A549 (cell line): ENCODE measurements around the gene STIP1. TPM values are rescaled to one million over a fixed set of nuclear protein-coding genes. Genes with fewer than 3 reads are reported as not detected.
A peak's percentile ranks its signal among the peaks of the same experiment; 100 is the strongest.

ENCODE experiments used
- ATAC-seq, 2 experiments: fragments of 200-7000 bp in 1 of 2; fragments of >200 bp in 1 of 2; cut with Nextera tagmentation in 1 of 2; cut with Tn5 transposase in 1 of 2; 3 replicates each; pipeline versions ENCODE4 v1.8.0 to v1.9.1; 2018 to 2020; ENCODE audit warnings: mild to moderate bottlenecking in 1 of 2, moderate library complexity in 1 of 2
- CTCF ChIA-PET: fragments of 300-600 bp; sonication (Branson Sonifier 250); formaldehyde crosslinking; extraction: SDS; loops from one replicate; lab custom pipeline; 2021; ENCODE audit warnings: antibody characterized with exemption, inconsistent platforms; lab: Yijun Ruan, JAX
- POLR2A ChIA-PET: fragments of 350-600 bp; formaldehyde crosslinking; extraction: SDS; loops from one replicate; lab custom pipeline; 2021; ENCODE audit warnings: antibody characterized with exemption, inconsistent platforms; lab: Yijun Ruan, JAX
- DNase-seq, 2 experiments: peaks; one replicate each; pipeline versions ENCODE4 v3.0.0 to v3.0.0-alpha.2; 2011 to 2016; ENCODE audit warnings: low read depth in 1 of 2, low spot score in 1 of 2
- FAIRE-seq: peaks from 2 replicates; lab custom pipeline; 2011; peaks lifted over from hg19 to GRCh38; lab: Jason Lieb, UNC
- H3K27ac ChIP-seq, 2 experiments: fragments of >200 bp; sonication (Bioruptor Twin); formaldehyde crosslinking; 3 replicates each; pipeline ENCODE4 v1.5.1; 2016 to 2017
- H3K4me1 ChIP-seq: fragments of >200 bp; sonication (Bioruptor Twin); formaldehyde crosslinking; 3 replicates; pipeline ENCODE4 v1.6.1; 2016
- H3K4me2 ChIP-seq: fragments of >200 bp; sonication (Bioruptor Twin); formaldehyde crosslinking; 3 replicates; pipeline ENCODE4 v1.6.1; 2016
- H3K4me3 ChIP-seq: fragments of >200 bp; sonication (Bioruptor Twin); formaldehyde crosslinking; 3 replicates; pipeline ENCODE4 v1.5.1; 2016
- H3K9me3 ChIP-seq: fragments of >200 bp; sonication (Bioruptor Twin); formaldehyde crosslinking; 3 replicates; pipeline ENCODE4 v1.6.1; 2016
- CBX2 ChIP-seq: fragments of 200-600 bp; sonication (generic); IDR thresholded peaks from 2 replicates; pipeline ENCODE4 v1.6.1; 2016; ENCODE audit warnings: low read depth, mild to moderate bottlenecking, borderline replicate concordance
- CEBPB ChIP-seq, 2 experiments: fragments of >200 bp in 1 of 2; sonication (Bioruptor Twin) in 1 of 2; formaldehyde crosslinking in 1 of 2; IDR thresholded peaks; 2 replicates each; pipeline ENCODE4 v1.6.1; 2012 to 2016
- EHF ChIP-seq: fragments of 250-450 bp; sonication (Bioruptor Pico); IDR thresholded peaks from 2 replicates; pipeline ENCODE4 v1.5.0; 2020; ENCODE audit warnings: mild to moderate bottlenecking
- EHMT2 ChIP-seq: fragments of 200-600 bp; sonication (generic); IDR thresholded peaks from 2 replicates; pipeline ENCODE4 v1.6.1; 2016; ENCODE audit warnings: antibody characterized with exemption, low read depth, mild to moderate bottlenecking, moderate library complexity
- FOSL2 ChIP-seq, 2 experiments: fragments of 450-650 bp in 1 of 2; fragments of >200 bp in 1 of 2; sonication (Bioruptor Twin) in 1 of 2; formaldehyde crosslinking; IDR thresholded peaks; 2 replicates each; pipeline versions ENCODE4 v1.5.0 to v1.6.1; 2016 to 2020; ENCODE audit warnings: mild to moderate bottlenecking in 1 of 2, moderate library complexity in 1 of 2
- GATA3 ChIP-seq: IDR thresholded peaks from 2 replicates; pipeline ENCODE4 v1.6.1; 2012; ENCODE audit warnings: borderline replicate concordance
- HOXB13 ChIP-seq: fragments of 250-450 bp; sonication (Bioruptor Pico); IDR thresholded peaks from 2 replicates; pipeline ENCODE4 v1.5.0; 2020; ENCODE audit warnings: low read depth, mild to moderate bottlenecking, moderate library complexity
- JUN ChIP-seq, 2 experiments: fragments of >200 bp; sonication (Bioruptor Twin); formaldehyde crosslinking; IDR thresholded peaks; 2 replicates in 1 of 2; 3 replicates in 1 of 2; pipeline ENCODE4 v1.6.1; 2016 to 2017
- KDM1A ChIP-seq: fragments of 200-600 bp; sonication (generic); IDR thresholded peaks from 2 replicates; pipeline ENCODE4 v1.6.1; 2016; ENCODE audit warnings: low read depth, mild to moderate bottlenecking
- MAZ ChIP-seq: fragments of 150-350 bp; IDR thresholded peaks from 2 replicates; pipeline ENCODE4 v1.6.1; 2014; ENCODE audit warnings: antibody characterized with exemption, low read depth, low read length, borderline replicate concordance
- NR3C1 ChIP-seq: fragments of >200 bp; sonication (Bioruptor Twin); formaldehyde crosslinking; IDR thresholded peaks from 3 replicates; pipeline ENCODE4 v1.6.1; 2017
- POLR2A ChIP-seq: IDR thresholded peaks from 2 replicates; pipeline ENCODE4 v1.6.1; 2012; ENCODE audit warnings: mild to moderate bottlenecking, low read length
- POLR2AphosphoS2 ChIP-seq: conservative IDR thresholded peaks from 2 replicates; pipeline ENCODE4 v1.6.1; 2012; ENCODE audit warnings: low read length, improper control_type of control experiment, inconsistent platforms
- RAD21 ChIP-seq, 2 experiments: fragments of >200 bp in 1 of 2; sonication (Bioruptor Twin) in 1 of 2; formaldehyde crosslinking in 1 of 2; IDR thresholded peaks in 1 of 2; conservative IDR thresholded peaks in 1 of 2; 2 replicates in 1 of 2; 3 replicates in 1 of 2; pipeline ENCODE4 v1.6.1; 2012 to 2018; ENCODE audit warnings: inconsistent platforms in 1 of 2
- RARB ChIP-seq: fragments of 250-450 bp; sonication (Bioruptor Pico); IDR thresholded peaks from 2 replicates; pipeline ENCODE4 v1.8.0; 2021; ENCODE audit warnings: mild to moderate bottlenecking, moderate library complexity
- SMC3 ChIP-seq: fragments of >200 bp; sonication (Bioruptor Twin); formaldehyde crosslinking; IDR thresholded peaks from 3 replicates; pipeline ENCODE4 v1.6.1; 2018; ENCODE audit warnings: inconsistent platforms
- ZC3H11A ChIP-seq: fragments of 450-650 bp; IDR thresholded peaks from 2 replicates; pipeline ENCODE4 v1.6.1; 2014; ENCODE audit warnings: antibody characterized with exemption, mild to moderate bottlenecking
- ZFP36 ChIP-seq: fragments of 450-650 bp; IDR thresholded peaks from 2 replicates; pipeline ENCODE4 v1.6.1; 2014; ENCODE audit warnings: borderline replicate concordance; ENCODE audit not compliant: partially characterized antibody
- WGBS: methylation state at CpG from one replicate; pipeline ENCODE4 v1.1.6; 2017; ENCODE audit errors: missing lambda C conversion rate; 5-methylcytosine and 5-hydroxymethylcytosine counted together
- polyA plus RNA-seq, 4 experiments: library from polyadenylated mRNA; depleted of rRNA in 3 of 4; stranded (reverse); fragments of >200 nt; fragmentation: RNase III in 1 of 4; extraction: RNeasy Plus Mini Kit Qiagen cat#74134 plus additional on column Dnase treatment in 1 of 4; gene quantifications; 2 replicates in 3 of 4; 3 replicates in 1 of 4; pipeline ENCODE4 v1.2.3, GENCODE V29; 2011 to 2017
- TF ChIP-seq, protein P1 (sequence below): fragments of 450-650 bp; IDR thresholded peaks from 2 replicates; pipeline ENCODE4 v1.6.1; 2014; ENCODE audit warnings: antibody characterized with exemption
- TF ChIP-seq, protein P2 (sequence below): IDR thresholded peaks from 2 replicates; pipeline ENCODE4 v1.6.1; 2012; ENCODE audit warnings: low read depth, borderline replicate concordance
- TF ChIP-seq, protein P3 (sequence below): IDR thresholded peaks from 2 replicates; pipeline ENCODE4 v1.6.1; 2012
- TF ChIP-seq, protein P4 (sequence below): fragments of >200 bp; sonication (Bioruptor Twin); formaldehyde crosslinking; IDR thresholded peaks from 3 replicates; pipeline ENCODE4 v1.5.1; 2016

Gene STIP1
- polyA plus RNA-seq, 2 of the 4 experiments (the other 2 are of a cell fraction): 288 to 297 TPM

DNA sequence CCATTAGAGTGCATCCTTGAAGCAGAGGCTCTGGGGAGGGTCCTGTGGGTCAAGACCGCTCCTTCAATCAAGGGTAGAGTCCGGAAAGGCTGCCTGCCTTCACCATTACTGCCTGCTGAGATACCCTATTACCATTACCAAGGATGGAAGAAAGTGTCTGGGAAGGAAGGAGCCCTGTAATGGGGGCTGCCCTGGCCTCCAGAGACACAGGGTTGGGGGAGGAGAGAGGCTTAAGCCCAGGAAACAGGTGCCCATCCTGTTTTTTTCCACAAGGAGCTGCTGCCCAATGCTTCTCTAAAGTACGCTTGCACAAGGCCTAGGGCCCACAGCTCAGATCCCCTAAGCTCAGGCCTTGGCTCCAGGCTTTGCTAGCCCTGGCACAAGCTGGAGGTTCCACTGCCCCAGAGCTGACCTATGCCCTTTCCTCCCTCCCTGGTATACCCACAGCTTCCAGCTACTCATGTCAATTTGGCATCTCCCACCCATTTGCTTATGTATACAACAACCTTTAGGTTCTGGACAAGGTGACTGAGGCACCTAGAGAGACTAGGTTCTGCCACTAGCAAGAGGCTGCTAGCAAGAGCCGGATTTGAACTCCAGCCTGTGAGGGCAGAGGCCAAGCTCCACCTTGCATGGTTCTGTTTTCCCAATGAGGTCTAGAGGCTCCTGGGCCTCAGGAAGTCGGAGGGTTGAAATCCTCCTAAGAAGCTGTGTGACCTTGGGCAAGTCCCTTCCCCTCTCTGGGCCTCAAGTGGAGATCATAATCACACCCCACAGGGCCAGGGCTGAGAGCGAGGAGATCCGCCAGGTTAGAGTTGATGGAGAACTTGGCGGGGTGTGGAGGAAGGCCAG, 63.8 kb downstream of the STIP1 start:
- ATAC-seq (no peak), FAIRE-seq (no peak), DNase-seq (no peak)
- H3K27ac ChIP-seq: peak overlapping the region in 1 of 2 experiments; percentile 94; a peak in 1 of 6 replicates
- CTCF ChIA-PET: interaction anchor here (1.0 to 12.2 kb wide), 19 partner anchors 7 to 105 kb away, joined by 3 to 220 read pairs (median 10); partner anchors contain the start of genes BAD, CATSPERZ, ESRRA and FERMT3
- no peak overlapping the region for H3K4me2 ChIP-seq
- WGBS: 77% methylated on average over 7 of the region's 8 CpGs
- H3K9me3 ChIP-seq: no peaks in the 10 kb centered on the region
- TF ChIP-seq KDM1A (peak; percentile 81; the same call in 1 of the 2 replicates), ZFP36 (peak; percentile 87)
- TF ChIP-seq, protein P1, sequence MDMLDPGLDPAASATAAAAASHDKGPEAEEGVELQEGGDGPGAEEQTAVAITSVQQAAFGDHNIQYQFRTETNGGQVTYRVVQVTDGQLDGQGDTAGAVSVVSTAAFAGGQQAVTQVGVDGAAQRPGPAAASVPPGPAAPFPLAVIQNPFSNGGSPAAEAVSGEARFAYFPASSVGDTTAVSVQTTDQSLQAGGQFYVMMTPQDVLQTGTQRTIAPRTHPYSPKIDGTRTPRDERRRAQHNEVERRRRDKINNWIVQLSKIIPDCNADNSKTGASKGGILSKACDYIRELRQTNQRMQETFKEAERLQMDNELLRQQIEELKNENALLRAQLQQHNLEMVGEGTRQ: no peak
- H3K4me1 ChIP-seq: peaks cover 32% of the 10 kb centered on the region
- POLR2A ChIA-PET: interaction anchor here (0.8 to 1.6 kb wide), 4 partner anchors 9 to 64 kb away, joined by 3 to 5 read pairs (median 4); partner anchors contain the start of genes FKBP2 and STIP1
- no peak overlapping the region for H3K4me3 ChIP-seq

DNA sequence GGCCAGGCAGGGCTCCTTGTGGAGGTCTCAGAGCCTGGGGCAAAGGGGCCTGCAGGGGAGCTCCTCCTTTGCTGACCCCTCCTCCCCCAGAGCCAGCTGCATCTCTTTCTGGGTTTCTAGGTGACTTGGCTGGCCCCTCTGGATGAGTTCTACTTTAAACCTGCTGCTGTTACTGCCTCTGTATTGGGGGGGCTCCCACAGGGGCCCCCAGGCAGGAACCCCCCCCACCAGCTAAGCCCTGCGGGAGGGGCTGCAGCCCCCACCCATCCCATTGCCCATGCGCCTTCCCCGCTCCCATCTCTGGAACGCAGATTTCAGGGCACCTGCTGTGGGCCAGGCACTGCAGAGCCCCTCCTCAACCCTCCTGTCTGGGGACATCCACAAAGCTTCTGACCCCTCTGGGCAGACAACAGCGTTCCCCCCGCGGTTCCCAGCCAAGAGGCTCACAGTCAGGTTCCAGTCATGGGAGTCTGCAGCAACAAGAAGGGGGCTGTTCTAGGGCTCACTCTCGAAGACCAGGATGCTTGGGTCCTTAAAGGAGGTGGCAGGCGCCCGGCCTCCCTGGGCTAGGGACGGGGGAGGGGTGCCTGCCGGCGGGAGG, 64.5 kb downstream of the STIP1 start:
- H3K27ac ChIP-seq: peak overlapping the region; percentile 92 to 94
- WGBS: 70% methylated on average over 2 of the region's 13 CpGs
- no peaks in the 10 kb centered on the region for H3K9me3 ChIP-seq
- peak; percentile 1 to 8; a peak in 3 of 6 replicates for ATAC-seq
- H3K4me2 ChIP-seq: peak overlapping the region; percentile 98
- ChIA-PET POLR2A (interaction anchor here (0.8 to 1.6 kb wide), 4 partner anchors 9 to 65 kb away, joined by 3 to 5 read pairs (median 4); partner anchors contain the start of genes FKBP2 and STIP1), CTCF (interaction anchor here (0.8 to 12.2 kb wide), 26 partner anchors 8 to 403 kb away, joined by 3 to 220 read pairs (median 7); partner anchors contain the start of genes BAD, CATSPERZ, ESRRA and FERMT3)
- H3K4me3 ChIP-seq: peak overlapping the region; percentile 84
- DNase-seq: no peak
- TF ChIP-seq JUN (IDR thresholded peaks at IDR 0.05) (no peak), HOXB13 (CRISPR knock-in tag) (no peak), FOSL2 (IDR thresholded peaks at IDR 0.05) (no peak), FOSL2 (CRISPR knock-in tag; IDR thresholded peaks at IDR 0.05) (no peak), RARB (CRISPR knock-in tag) (no peak), RAD21 (conservative IDR thresholded peaks at IDR 0.05 in 1 of 2, IDR thresholded peaks at IDR 0.05 in 1 of 2) (no peak), ZC3H11A (no peak)
- TF ChIP-seq, protein P2, sequence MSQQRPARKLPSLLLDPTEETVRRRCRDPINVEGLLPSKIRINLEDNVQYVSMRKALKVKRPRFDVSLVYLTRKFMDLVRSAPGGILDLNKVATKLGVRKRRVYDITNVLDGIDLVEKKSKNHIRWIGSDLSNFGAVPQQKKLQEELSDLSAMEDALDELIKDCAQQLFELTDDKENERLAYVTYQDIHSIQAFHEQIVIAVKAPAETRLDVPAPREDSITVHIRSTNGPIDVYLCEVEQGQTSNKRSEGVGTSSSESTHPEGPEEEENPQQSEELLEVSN: no peak
- TF ChIP-seq, protein P3, sequence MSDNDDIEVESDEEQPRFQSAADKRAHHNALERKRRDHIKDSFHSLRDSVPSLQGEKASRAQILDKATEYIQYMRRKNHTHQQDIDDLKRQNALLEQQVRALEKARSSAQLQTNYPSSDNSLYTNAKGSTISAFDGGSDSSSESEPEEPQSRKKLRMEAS: no peak
- FAIRE-seq: no peak
- peaks cover 28% of the 10 kb centered on the region for H3K4me1 ChIP-seq

DNA sequence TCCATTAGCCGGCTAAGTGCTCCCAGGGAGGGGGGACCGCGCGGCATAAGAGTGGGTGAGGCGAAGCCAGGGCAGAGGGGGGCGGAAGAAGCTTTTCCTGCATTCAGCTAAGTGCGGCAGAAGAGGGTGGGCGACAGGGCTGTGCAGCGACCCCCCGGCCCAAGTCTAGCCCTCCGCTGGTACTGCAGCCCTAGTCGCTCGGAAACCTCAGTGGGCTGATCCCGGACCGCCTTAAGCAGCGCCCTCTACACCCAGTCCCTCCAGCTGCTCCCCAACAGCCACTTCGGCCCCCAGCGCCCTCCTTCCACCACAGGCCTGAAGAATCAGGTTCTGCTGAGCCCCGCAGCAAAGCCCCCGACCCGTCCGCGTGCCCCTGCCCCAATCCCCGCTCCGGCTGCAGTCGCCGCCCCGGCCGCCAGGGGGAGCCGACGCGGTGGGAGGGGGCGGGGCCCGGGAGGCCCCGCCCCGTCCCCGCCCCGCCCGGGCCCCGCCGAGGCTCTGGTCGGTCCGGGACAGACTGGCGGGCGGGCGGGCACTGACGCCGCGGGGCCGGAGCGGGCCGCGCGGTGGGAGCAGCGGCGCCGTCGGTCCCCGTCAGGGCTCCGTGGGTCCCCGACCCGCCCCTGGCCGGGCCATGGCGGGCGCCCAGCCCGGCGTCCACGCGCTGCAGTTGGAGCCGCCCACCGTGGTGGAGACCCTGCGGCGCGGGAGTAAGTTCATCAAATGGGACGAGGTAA, 65.2 kb downstream of the STIP1 start, which contains the start of gene PLCB3:
Gene PLCB3, plus strand, starts transcription at position 515 of the 737 bp plus-strand sequence. Its CDS starts 120 bp downstream, at position 635.
- peak within 1 kb of the TSS; percentile 98 for H3K4me2 ChIP-seq
- TF ChIP-seq POLR2AphosphoS2 (no peak), MAZ (0 out of 2 replicates have a peak, but pooled peaks have one; percentile 37), EHF (CRISPR knock-in tag) (no peak), EHMT2 (no peak), RAD21 (conservative IDR thresholded peaks at IDR 0.05 in 1 of 2, IDR thresholded peaks at IDR 0.05 in 1 of 2) (peak in 1 of 2 experiments; percentile 33; a peak in 2 of 5 replicates), JUN (IDR thresholded peaks at IDR 0.05) (peak in 1 of 2 experiments; percentile 62; a peak in 3 of 5 replicates), GATA3 (no peak), CEBPB (IDR thresholded peaks at IDR 0.05) (no peak), FOSL2 (IDR thresholded peaks at IDR 0.05) (no peak), FOSL2 (CRISPR knock-in tag; IDR thresholded peaks at IDR 0.05) (no peak), CBX2 (no peak), SMC3 (peak; percentile 60), NR3C1 (no peak), POLR2A (peak; percentile 71)
- TF ChIP-seq, protein P1: no peak
- TF ChIP-seq, protein P4, sequence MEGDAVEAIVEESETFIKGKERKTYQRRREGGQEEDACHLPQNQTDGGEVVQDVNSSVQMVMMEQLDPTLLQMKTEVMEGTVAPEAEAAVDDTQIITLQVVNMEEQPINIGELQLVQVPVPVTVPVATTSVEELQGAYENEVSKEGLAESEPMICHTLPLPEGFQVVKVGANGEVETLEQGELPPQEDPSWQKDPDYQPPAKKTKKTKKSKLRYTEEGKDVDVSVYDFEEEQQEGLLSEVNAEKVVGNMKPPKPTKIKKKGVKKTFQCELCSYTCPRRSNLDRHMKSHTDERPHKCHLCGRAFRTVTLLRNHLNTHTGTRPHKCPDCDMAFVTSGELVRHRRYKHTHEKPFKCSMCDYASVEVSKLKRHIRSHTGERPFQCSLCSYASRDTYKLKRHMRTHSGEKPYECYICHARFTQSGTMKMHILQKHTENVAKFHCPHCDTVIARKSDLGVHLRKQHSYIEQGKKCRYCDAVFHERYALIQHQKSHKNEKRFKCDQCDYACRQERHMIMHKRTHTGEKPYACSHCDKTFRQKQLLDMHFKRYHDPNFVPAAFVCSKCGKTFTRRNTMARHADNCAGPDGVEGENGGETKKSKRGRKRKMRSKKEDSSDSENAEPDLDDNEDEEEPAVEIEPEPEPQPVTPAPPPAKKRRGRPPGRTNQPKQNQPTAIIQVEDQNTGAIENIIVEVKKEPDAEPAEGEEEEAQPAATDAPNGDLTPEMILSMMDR: peak; percentile 88
- TF ChIP-seq, protein P3: peak; percentile 41; the same call in 1 of the 2 replicates

More for the DNA sequence above, 65.2 kb downstream of the STIP1 start, which contains the start of gene PLCB3:
- CTCF ChIA-PET: interaction anchor here (0.8 to 12.2 kb wide), 30 partner anchors 8 to 402 kb away, joined by 3 to 220 read pairs (median 7); partner anchors contain the start of genes BAD, CATSPERZ, ESRRA and FERMT3
- Histone ChIP-seq H3K4me1 (peaks cover 28% of the 10 kb centered on the region), H3K4me3 (peak within 1 kb of the TSS; percentile 84), H3K27ac (peak within 1 kb of the TSS; percentile 92 to 94), H3K9me3 (no peaks in the 10 kb centered on the region)
- no peak for DNase-seq
- peak; percentile 18 to 25 for ATAC-seq
- WGBS: 0% methylated on average over 16 of the region's 75 CpGs
- FAIRE-seq: no peak
- POLR2A ChIA-PET: interaction anchor here (1.5 kb wide), 1 partner anchor 10 kb away, joined by 5 read pairs; the partner anchor contains the start of gene FKBP2
